ENCODE results near the gene CARMIL3. TPM values are rescaled to one million over a fixed set of nuclear protein-coding genes. Genes with fewer than 3 reads are reported as not detected.
"Not testable (repeated sequence)": the region's sequence is repeated elsewhere in the genome, so short reads cannot be mapped to it uniquely, and the experiment has no call there.

The CARMIL3 gene
- total RNA-seq, 1 experiment from 2014 or later: 1.00 TPM

DNA sequence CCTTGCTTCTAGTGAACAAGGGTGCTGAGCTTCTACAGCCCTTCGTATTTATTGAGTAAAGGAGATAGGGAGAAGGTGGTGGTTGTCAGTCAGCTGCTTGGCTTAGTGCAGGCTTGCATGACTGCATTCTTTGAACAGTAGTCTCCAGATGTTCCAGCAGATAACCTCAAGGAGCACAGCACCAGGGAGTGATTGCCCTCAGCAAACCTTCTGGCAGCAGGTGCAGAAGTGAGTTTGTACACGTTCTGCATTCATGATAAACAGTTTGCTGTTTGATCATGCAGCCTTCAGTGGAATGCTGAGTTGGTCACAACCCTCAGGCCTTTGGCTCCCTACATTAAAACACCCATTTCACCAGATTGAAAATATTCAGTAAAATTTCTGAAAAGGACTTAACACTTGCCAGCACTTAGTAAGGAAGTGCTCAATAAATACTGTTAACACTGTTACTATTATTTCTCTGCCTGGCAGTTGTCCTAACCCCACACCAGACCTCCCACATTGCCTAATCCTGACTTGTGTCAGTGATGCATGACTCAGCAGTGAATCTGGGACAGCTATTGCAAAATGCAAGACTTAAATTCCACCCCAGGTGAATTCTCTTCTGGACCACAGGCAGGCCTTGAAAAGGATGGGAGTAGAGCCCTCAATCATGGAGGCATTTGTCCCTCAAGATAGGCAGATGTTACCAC, 18.9 kb upstream of the CARMIL3 start:
- no TSS peak for BruUV-seq (replicated peaks)
- TF ChIP-seq, protein P1, sequence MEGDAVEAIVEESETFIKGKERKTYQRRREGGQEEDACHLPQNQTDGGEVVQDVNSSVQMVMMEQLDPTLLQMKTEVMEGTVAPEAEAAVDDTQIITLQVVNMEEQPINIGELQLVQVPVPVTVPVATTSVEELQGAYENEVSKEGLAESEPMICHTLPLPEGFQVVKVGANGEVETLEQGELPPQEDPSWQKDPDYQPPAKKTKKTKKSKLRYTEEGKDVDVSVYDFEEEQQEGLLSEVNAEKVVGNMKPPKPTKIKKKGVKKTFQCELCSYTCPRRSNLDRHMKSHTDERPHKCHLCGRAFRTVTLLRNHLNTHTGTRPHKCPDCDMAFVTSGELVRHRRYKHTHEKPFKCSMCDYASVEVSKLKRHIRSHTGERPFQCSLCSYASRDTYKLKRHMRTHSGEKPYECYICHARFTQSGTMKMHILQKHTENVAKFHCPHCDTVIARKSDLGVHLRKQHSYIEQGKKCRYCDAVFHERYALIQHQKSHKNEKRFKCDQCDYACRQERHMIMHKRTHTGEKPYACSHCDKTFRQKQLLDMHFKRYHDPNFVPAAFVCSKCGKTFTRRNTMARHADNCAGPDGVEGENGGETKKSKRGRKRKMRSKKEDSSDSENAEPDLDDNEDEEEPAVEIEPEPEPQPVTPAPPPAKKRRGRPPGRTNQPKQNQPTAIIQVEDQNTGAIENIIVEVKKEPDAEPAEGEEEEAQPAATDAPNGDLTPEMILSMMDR (IDR thresholded peaks at IDR 0.05; ENCODE audit: insufficient read depth in 1 of 2, low read depth in 1 of 2, low read length in 1 of 2, severe bottlenecking in 1 of 2, unreplicated experiment in 1 of 2): no peak
- no peaks in the 10 kb centered on the region for H3K4me1 Mint-ChIP-seq (ENCODE audit: low read depth, unreplicated experiment)
- Histone ChIP-seq H3K9me3 (no peaks in the 10 kb centered on the region; the same call in 1 of the 2 replicates), H3K27me3 (replicated peaks; ENCODE audit: control insufficient read depth, insufficient read depth, low read length) (no peaks in the 10 kb centered on the region), H3K4me1 (no peaks in the 10 kb centered on the region), H3K4me3 (ENCODE audit: low read depth, low read length) (no peak overlapping the region), H3K36me3 (ENCODE audit: control insufficient read depth, insufficient read depth, low read length) (no peaks in the 10 kb centered on the region)
- intact Hi-C loops (cut with micrococcal nuclease; ENCODE audit: unreplicated experiment): no loop called here
- no peaks in the 10 kb centered on the region for H3K27me3 Mint-ChIP-seq (ENCODE audit: insufficient read depth, unreplicated experiment)
- H3K9me3 Mint-ChIP-seq (ENCODE audit: unreplicated experiment): peaks cover 12% of the 10 kb centered on the region
- H3K27ac Mint-ChIP-seq (ENCODE audit: unreplicated experiment): no peak overlapping the region
- no peak for DNase-seq
- POLR2A ChIA-PET: no interaction called here
- CTCF ChIA-PET: no interaction called here
- no peaks in the 10 kb centered on the region for H3K36me3 Mint-ChIP-seq (ENCODE audit: insufficient read depth, unreplicated experiment)
- no peak overlapping the region for H3K4me3 Mint-ChIP-seq (ENCODE audit: unreplicated experiment)

DNA sequence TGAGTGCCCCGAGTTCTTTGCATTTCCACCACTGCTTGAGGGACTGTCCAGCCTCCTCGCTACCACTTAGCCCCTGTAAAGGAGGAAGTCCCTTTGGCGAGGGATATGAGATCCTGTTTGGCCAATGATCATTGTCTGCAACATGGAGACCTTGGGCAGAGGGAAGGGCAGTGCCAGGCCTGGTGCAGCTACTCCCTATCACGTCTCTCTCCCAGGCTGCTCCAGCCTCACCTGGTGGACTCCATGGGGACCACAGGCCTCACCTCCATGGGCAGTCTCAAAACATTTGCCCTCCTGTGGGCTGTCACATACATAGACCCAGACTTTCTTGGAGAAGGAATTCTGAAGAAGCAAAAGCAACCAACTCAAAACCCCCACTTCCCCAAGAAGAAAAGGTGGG, 16.0 kb upstream of the CARMIL3 start:
- H3K4me3 Mint-ChIP-seq (ENCODE audit: unreplicated experiment): peak overlapping the region; percentile 95
- TSS peak; percentile 53 for BruUV-seq (replicated peaks)
- POLR2A ChIA-PET; H3K9me3 ChIP-seq; H3K4me1 ChIP-seq; DNase-seq; H3K27me3 ChIP-seq (replicated peaks; ENCODE audit: control insufficient read depth, insufficient read depth, low read length); CTCF ChIA-PET; H3K4me1 Mint-ChIP-seq (ENCODE audit: low read depth, unreplicated experiment); H3K27me3 Mint-ChIP-seq (ENCODE audit: insufficient read depth, unreplicated experiment); H3K36me3 ChIP-seq (ENCODE audit: control insufficient read depth, insufficient read depth, low read length); H3K36me3 Mint-ChIP-seq (ENCODE audit: insufficient read depth, unreplicated experiment): not testable (repeated sequence)
- H3K4me3 ChIP-seq (ENCODE audit: low read depth, low read length): peak overlapping the region; percentile 66
- peaks cover 10% of the 10 kb centered on the region for H3K9me3 Mint-ChIP-seq (ENCODE audit: unreplicated experiment)
- H3K27ac Mint-ChIP-seq (ENCODE audit: unreplicated experiment): peak overlapping the region; percentile 90
- intact Hi-C loops (cut with micrococcal nuclease; ENCODE audit: unreplicated experiment): loop anchor here (1.0 kb wide), 1 partner anchor 21 kb away; no protein-coding TSS in a partner anchor
- TF ChIP-seq, protein P1 (IDR thresholded peaks at IDR 0.05; ENCODE audit: insufficient read depth in 1 of 2, low read depth in 1 of 2, low read length in 1 of 2, severe bottlenecking in 1 of 2, unreplicated experiment in 1 of 2): peak in 1 of 2 experiments; percentile 13

DNA sequence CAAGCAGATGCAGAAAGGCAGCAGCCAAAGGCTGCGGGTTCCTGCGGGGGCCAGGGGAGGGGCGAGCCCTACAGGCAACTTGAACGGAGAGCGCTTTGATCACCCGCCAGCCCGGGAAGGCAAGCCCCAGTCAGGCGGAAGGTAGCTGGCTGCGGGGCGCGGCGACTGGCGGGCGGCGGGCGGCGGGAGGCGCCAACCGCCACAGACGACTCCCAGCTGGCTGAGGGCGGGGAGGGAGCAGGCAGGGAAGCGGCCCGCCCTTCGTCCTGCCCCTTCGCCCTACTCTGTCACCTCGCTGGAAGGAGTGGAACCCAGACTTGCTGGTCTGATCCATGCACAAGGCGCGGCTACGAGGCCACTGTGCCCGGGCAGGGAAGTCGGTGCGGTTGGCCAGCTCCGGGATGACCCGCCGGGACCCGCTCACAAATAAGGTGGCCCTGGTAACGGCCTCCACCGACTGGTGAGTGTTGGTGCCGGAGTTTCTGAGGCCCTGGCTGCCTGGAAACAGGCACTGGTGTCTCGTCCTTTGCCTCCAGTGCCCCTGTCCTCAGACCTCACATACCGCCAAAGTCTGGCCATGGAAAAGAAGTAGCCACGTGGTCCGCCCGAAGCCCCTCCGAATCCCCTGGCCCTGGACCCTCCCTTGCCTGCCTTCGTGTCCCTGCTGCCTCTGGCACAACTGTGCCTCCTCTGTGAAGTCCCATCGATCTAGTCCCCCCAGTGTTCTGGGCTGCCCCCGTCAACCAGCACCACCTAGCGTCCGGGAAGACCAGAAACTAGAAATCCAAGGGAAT, 15.4 kb upstream of the CARMIL3 start:
- Mint-ChIP-seq H3K4me3 (ENCODE audit: unreplicated experiment) (peak overlapping the region; percentile 95), H3K27me3 (ENCODE audit: insufficient read depth, unreplicated experiment) (peaks cover 2% of the 10 kb centered on the region), H3K4me1 (ENCODE audit: low read depth, unreplicated experiment) (no peaks in the 10 kb centered on the region), H3K27ac (ENCODE audit: unreplicated experiment) (peak overlapping the region; percentile 90), H3K9me3 (ENCODE audit: unreplicated experiment) (peaks cover 6% of the 10 kb centered on the region), H3K36me3 (ENCODE audit: insufficient read depth, unreplicated experiment) (no peaks in the 10 kb centered on the region)
- H3K4me3 ChIP-seq (ENCODE audit: low read depth, low read length): peak overlapping the region; percentile 66
- no peaks in the 10 kb centered on the region for H3K9me3 ChIP-seq
- no peaks in the 10 kb centered on the region for H3K4me1 ChIP-seq
- POLR2A ChIA-PET: no interaction called here
- no peaks in the 10 kb centered on the region for H3K36me3 ChIP-seq (ENCODE audit: control insufficient read depth, insufficient read depth, low read length)
- CTCF ChIA-PET: no interaction called here
- BruUV-seq (replicated peaks): no TSS peak
- TF ChIP-seq, protein P1 (IDR thresholded peaks at IDR 0.05; ENCODE audit: insufficient read depth in 1 of 2, low read depth in 1 of 2, low read length in 1 of 2, severe bottlenecking in 1 of 2, unreplicated experiment in 1 of 2): peak; percentile 74 to 91
- no peaks in the 10 kb centered on the region for H3K27me3 ChIP-seq (replicated peaks; ENCODE audit: control insufficient read depth, insufficient read depth, low read length)
- intact Hi-C loops (cut with micrococcal nuclease; ENCODE audit: unreplicated experiment): loop anchor here (1.0 kb wide), 1 partner anchor 22 kb away; no protein-coding TSS in a partner anchor
- peak; percentile 82 to 83 for DNase-seq

DNA sequence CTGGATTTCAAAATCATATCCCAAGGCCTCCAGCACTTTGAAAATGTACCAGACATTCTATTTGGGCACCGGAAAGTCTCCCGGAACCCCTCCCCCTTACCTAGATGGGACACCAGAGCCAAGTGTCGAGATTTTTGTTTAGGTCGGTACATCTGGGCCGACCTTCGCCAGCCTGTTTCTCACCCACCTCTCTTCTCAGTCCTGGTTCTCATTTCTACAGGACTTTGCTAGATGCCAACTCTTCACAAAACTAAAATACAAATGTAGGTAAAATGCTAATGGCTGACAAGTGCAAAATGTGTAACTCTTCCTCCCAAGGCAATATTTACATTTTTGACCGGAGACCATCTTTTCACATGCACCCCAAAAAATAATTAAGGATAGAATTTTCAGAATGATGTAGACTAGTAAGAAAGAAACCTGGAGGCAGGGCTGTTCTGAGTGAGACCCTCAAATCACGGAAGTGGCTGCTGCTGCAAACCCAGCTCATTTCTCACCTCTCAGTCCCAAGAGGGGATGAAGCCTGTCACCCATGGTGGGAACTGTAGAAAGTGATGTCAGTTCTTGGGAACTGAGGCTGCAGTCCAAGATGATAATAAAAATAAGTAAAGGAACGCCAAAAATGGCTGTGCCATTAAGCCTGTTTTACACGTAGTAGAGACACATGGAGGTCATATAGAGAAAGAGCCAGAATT, 14.7 kb upstream of the CARMIL3 start:
- peak overlapping the region; percentile 90 for H3K27ac Mint-ChIP-seq (ENCODE audit: unreplicated experiment)
- H3K4me1 Mint-ChIP-seq (ENCODE audit: low read depth, unreplicated experiment); DNase-seq; H3K4me3 ChIP-seq (ENCODE audit: low read depth, low read length); H3K36me3 ChIP-seq (ENCODE audit: control insufficient read depth, insufficient read depth, low read length); H3K4me1 ChIP-seq; H3K36me3 Mint-ChIP-seq (ENCODE audit: insufficient read depth, unreplicated experiment); H3K27me3 Mint-ChIP-seq (ENCODE audit: insufficient read depth, unreplicated experiment); H3K9me3 ChIP-seq; CTCF ChIA-PET; H3K27me3 ChIP-seq (replicated peaks; ENCODE audit: control insufficient read depth, insufficient read depth, low read length); H3K9me3 Mint-ChIP-seq (ENCODE audit: unreplicated experiment); POLR2A ChIA-PET; BruUV-seq (replicated peaks): not testable (repeated sequence)
- intact Hi-C loops (cut with micrococcal nuclease; ENCODE audit: unreplicated experiment): loop anchor here (1.0 kb wide), 1 partner anchor 23 kb away; no protein-coding TSS in a partner anchor
- peak overlapping the region; percentile 95 for H3K4me3 Mint-ChIP-seq (ENCODE audit: unreplicated experiment)
